Heart right ventricle (tissue), 16 donors: Measurements from ENCODE around the gene ERP29. TPM values are rescaled to one million over a fixed set of nuclear protein-coding genes. Genes with fewer than 3 reads are reported as not detected.

Experiments
- ATAC-seq, 8 donors: fragments of 200-7000 bp; cut with Tn5 transposase; one replicate each; pipeline ENCODE4 v1.9.1; 2020; ENCODE audit warnings: mild to moderate bottlenecking in 8 of 8, moderate library complexity in 8 of 8, moderate number of reproducible peaks in 1 of 8
- DNase-seq, 2 donors: peaks; one replicate each; pipeline ENCODE4 v3.0.0-alpha.2; 2020
- H3K27ac ChIP-seq, 10 donors: fragments of 200-600 bp; sonication (generic) in 2 of 10; one replicate each; pipeline versions ENCODE4 v1.5.0 to v1.8.0; 2020 to 2022; ENCODE audit warnings: mild to moderate bottlenecking in 3 of 10
- H3K27me3 ChIP-seq, 7 donors: fragments of 200-600 bp; one replicate each; pipeline ENCODE4 v1.8.0; 2021 to 2022; ENCODE audit warnings: mild to moderate bottlenecking in 2 of 7
- H3K36me3 ChIP-seq, 9 donors: fragments of 200-600 bp; sonication (generic) in 1 of 9; one replicate each; pipeline versions ENCODE4 v1.5.0 to v1.8.0; 2020 to 2022; ENCODE audit warnings: mild to moderate bottlenecking in 2 of 9
- H3K4me1 ChIP-seq, 9 donors: fragments of 200-600 bp; sonication (generic) in 1 of 9; one replicate each; pipeline versions ENCODE4 v1.5.0 to v1.8.0; 2020 to 2022; ENCODE audit warnings: mild to moderate bottlenecking in 4 of 9
- H3K4me3 ChIP-seq, 10 donors: fragments of 200-600 bp; sonication (generic) in 2 of 10; one replicate each; pipeline versions ENCODE4 v1.5.0 to v1.8.0; 2020 to 2022; ENCODE audit warnings: mild to moderate bottlenecking in 7 of 10, moderate library complexity in 2 of 10
- H3K9me3 ChIP-seq, 11 donors: fragments of 200-600 bp in 10 of 11; sonication (generic) in 2 of 11; one replicate each; pipeline versions ENCODE4 v1.5.0 to v1.8.0; 2013 to 2022; ENCODE audit warnings: mild to moderate bottlenecking in 2 of 11, control low read depth in 1 of 11, moderate library complexity in 1 of 11
- CTCF ChIP-seq, 9 donors: fragments of 200-600 bp; sonication (generic) in 2 of 9; IDR thresholded peaks; one replicate each; pipeline versions ENCODE4 v1.5.0 to v1.8.0; 2021 to 2022; ENCODE audit warnings: antibody characterized with exemption in 9 of 9, mild to moderate bottlenecking in 5 of 9, moderate library complexity in 1 of 9
- WGBS, 2 donors: extraction: QIAGEN DNeasy Blood & Tissue Kit; methylation state at CpG; one replicate each; pipeline ENCODE4 v1.1.7; 2013; ENCODE audit warnings: inconsistent platforms in 1 of 2; 5-methylcytosine and 5-hydroxymethylcytosine counted together
- intact Hi-C, 10 donors: fragments of 100-400 bp; cut with DNase I; formaldehyde crosslinking; loops; one replicate each; pipeline versions ENCODE4 v1.11.1 to v1.14.2; 2022
- polyA plus RNA-seq, 2 donors: library from polyadenylated mRNA; stranded (reverse); fragments of 200-250 nt; gene quantifications; one replicate each; pipeline ENCODE4 v1.2.3, GENCODE V29; 2013
- total RNA-seq, 10 donors: library from RNA; stranded (reverse); fragmentation: NEBNext Ultra II Directional in 3 of 10; extraction: Animal tissue kit (Norgen Biotek cat#: 25700) in 3 of 10; gene quantifications; one replicate each; pipeline versions ENCODE4 v1.2.1 to v1.2.4, GENCODE V29; 2021 to 2023
- donor health status: Arrhythmogenic right ventricular cardiomyopathy.
- donor health status: ischemic (EF 13 %, LVEDD 7.1; RV severe dilation, severe dysfunction).
- donor health status: healthy with polysubstance abuse.
- donor health status: DM: no; HTN: yes; CAD: no.
- donor health status: DM: no; HTN: no; CAD: no.
- donor health status: ischemic (EF 25% LVEDD 6.9; RV normal size, moderate dysfunction).
- donor health status: ischemic (EF 25% LVEDD 5.7; RV mildly dilated, moderate dysfunction).
- donor health status: healthy.
- donor health status: DM: yes; HTN: yes; CAD: no.
- donor health status: Ischemic cardiomyopathy.
- donor health status: ischemic (EF 35%, LVEDD 5.7; RV mildly dilated, moderate dysfunction).
- donor health status: nonischemic (EF 11% LVEDD 7.7; RV severe dilation, severe dysfunction).
- donor health status: DM: yes; HTN: yes; CAD: no.
- donor health status: PGD.
- donor health status: ischemic (EF 29% LVEDD 5.4; RV normal size, mild dysfunction).
- donor health status: nonischemic (EF 23%, LVEDD 6.1; RV moderate dilation, normal function).

The ERP29 gene
- total and polyA plus RNA-seq, 12 donors = 36.3 to 77.4 (median 46.6) TPM

GRCh38 chr12:112001576-112001975, 11.7 kb upstream of the ERP29 start:
- no peaks in the 10 kb centered on the region for H3K9me3 ChIP-seq
- DNase-seq (no peak), ATAC-seq (no peak)
- H3K4me3 ChIP-seq = peak overlapping the region in 1 of 10 donors; percentile 29
- peaks cover 0 to 68% (median 11%) of the 10 kb centered on the region in 9 donors for H3K4me1 ChIP-seq
- intact Hi-C loops = no loop called here
- no peak for TF ChIP-seq CTCF (IDR thresholded peaks at IDR 0.05)
- H3K36me3 ChIP-seq = peaks cover 0 to 20% (median 0%) of the 10 kb centered on the region in 9 donors
- H3K27ac ChIP-seq = peak overlapping the region in 1 of 10 donors; percentile 58
- peaks cover 0 to 5% (median 0%) of the 10 kb centered on the region in 7 donors for H3K27me3 ChIP-seq

- Histone ChIP-seq H3K36me3 (peaks cover 0 to 20% (median 0%) of the 10 kb centered on the region in 9 donors), H3K9me3 (no peaks in the 10 kb centered on the region), H3K27me3 (peaks cover 0 to 5% (median 0%) of the 10 kb centered on the region in 7 donors), H3K4me3 (no peak overlapping the region), H3K27ac (no peak overlapping the region), H3K4me1 (peaks cover 0 to 49% (median 5%) of the 10 kb centered on the region in 9 donors)
- no peak for DNase-seq
- ATAC-seq = peak in 1 of 8 donors; percentile 20
- 95 to 100% methylated on average over 3 of the region's 3 CpGs for WGBS, 2 donors
- intact Hi-C loops = loop anchor here in 1 of 10 donors (2.0 kb wide), 1 partner anchor 59 kb away; no protein-coding TSS in a partner anchor
- no peak for TF ChIP-seq CTCF (IDR thresholded peaks at IDR 0.05)
Measured at GRCh38 chr12:112004041-112004440, 9.2 kb upstream of the ERP29 start.

- ATAC-seq (peak; percentile 29 to 93 (median 66)), DNase-seq (no peak)
- Histone ChIP-seq H3K4me3 (peak overlapping the region in 9 of 10 donors; percentile 10 to 43 (median 39)), H3K9me3 (no peaks in the 10 kb centered on the region), H3K36me3 (peaks cover 0 to 20% (median 0%) of the 10 kb centered on the region in 9 donors), H3K27ac (peak overlapping the region; percentile 31 to 79 (median 66)), H3K27me3 (peaks cover 0 to 2% (median 0%) of the 10 kb centered on the region in 7 donors), H3K4me1 (peaks cover 0 to 35% (median 5%) of the 10 kb centered on the region in 9 donors)
- TF ChIP-seq CTCF (IDR thresholded peaks at IDR 0.05) = no peak
- intact Hi-C loops = loop anchor here in 1 of 10 donors (2.0 kb wide), 1 partner anchor 61 kb away; no protein-coding TSS in a partner anchor
- 56 to 67% methylated on average over 6 of the region's 6 CpGs for WGBS, 2 donors
Measured at GRCh38 chr12:112005419-112006395, 7.5 kb upstream of the ERP29 start.

GRCh38 chr12:112007945-112008344, 5.3 kb upstream of the ERP29 start:
- 93 to 98% methylated on average over 9 of the region's 9 CpGs for WGBS, 2 donors
- intact Hi-C loops = no loop called here
- Histone ChIP-seq H3K4me1 (peaks cover 2 to 33% (median 16%) of the 10 kb centered on the region in 9 donors), H3K36me3 (peaks cover 0 to 11% (median 0%) of the 10 kb centered on the region in 9 donors), H3K27ac (no peak overlapping the region), H3K9me3 (no peaks in the 10 kb centered on the region), H3K27me3 (no peaks in the 10 kb centered on the region), H3K4me3 (no peak overlapping the region)
- no peak for DNase-seq
- TF ChIP-seq CTCF (IDR thresholded peaks at IDR 0.05) = no peak
- ATAC-seq = no peak
